ENCODE data around the gene RABGEF1. TPM values are rescaled to one million over a fixed set of nuclear protein-coding genes. Genes with fewer than 3 reads are reported as not detected.

Gene RABGEF1
- 27.3 TPM for total RNA-seq (2021; ENCODE audit: unreplicated experiment)
- 22.9 TPM for polyA plus RNA-seq (2012; ENCODE audit: insufficient read length)
- Bru-seq, nascent RNA, result percentile 80 among the genes with signal in this experiment
- percentile 92 among the genes with signal in this experiment for BruChase-seq, experiment 1, labeled RNA remaining after a 2-hour chase
- BruChase-seq, experiment 2, labeled RNA remaining after a 6-hour chase, result percentile 90 among the genes with signal in this experiment
- long read RNA-seq, full-length matches to known transcripts, result 26 of 70 reads
- long read RNA-seq, partial matches to known transcripts, result 5 of 70 reads
- long read RNA-seq, other reads (novel, unspliced or antisense), result 39 of 70 reads

- ATAC-seq, result peak; percentile 94
- ChIA-PET POLR2A (interaction anchor here (0.6 to 0.9 kb wide), 3 partner anchors 35 to 135 kb away, joined by 4 to 7 read pairs (median 4); no protein-coding TSS in a partner anchor), CTCF (no interaction called here)
- H3K9me3 ChIP-seq (ENCODE audit: control insufficient read depth, insufficient read depth, low read depth, low read length), result no peaks in the 10 kb centered on the region
- H3K27me3 ChIP-seq (ENCODE audit: control insufficient read depth, insufficient read depth, low read length), result no peaks in the 10 kb centered on the region
- intact Hi-C loops (cut with micrococcal nuclease; ENCODE audit: unreplicated experiment), result no loop called here
- H3K4me1 ChIP-seq (ENCODE audit: control insufficient read depth, insufficient read depth, low read length), result peaks cover 5% of the 10 kb centered on the region
- no TSS peak for BruUV-seq (replicated peaks)
- in situ Hi-C loops (cut with HindIII; ENCODE audit: low pct_unique_long_range_greater_than_20kb, low sequenced_read_pairs), result no loop called here
- H3K36me3 ChIP-seq (ENCODE audit: control insufficient read depth, insufficient read depth, low read length), result no peaks in the 10 kb centered on the region
- TF ChIP-seq CTCF (IDR thresholded peaks at IDR 0.05) (no peak), REST (IDR thresholded peaks at IDR 0.05; ENCODE audit: insufficient read depth in 1 of 2, low read depth in 2 of 2, low read length in 1 of 2) (no peak), TCF7L2 (IDR thresholded peaks at IDR 0.05; ENCODE audit: low read depth, low read length) (no peak), POLR2AphosphoS5 (IDR thresholded peaks at IDR 0.05; ENCODE audit: low read depth, low read length) (peak; percentile 95), SIN3A (IDR thresholded peaks at IDR 0.05; ENCODE audit: borderline replicate concordance, insufficient read depth, low read depth, low read length) (peak; percentile 62; the same call in 1 of the 2 replicates)
- H3K4me3 ChIP-seq (ENCODE audit: low read depth in 2 of 2, low read length in 2 of 2), result peak within 1 kb of the TSS; percentile 69 to 71
- DNase-seq (ENCODE audit: low read depth, low spot score), result peak; percentile 59
- peak within 1 kb of the TSS; percentile 90 for H3K27ac ChIP-seq (ENCODE audit: low read length)
These were observed at the start of gene RABGEF1 for GRCh38 chr7:66740302-66740979. Gene RABGEF1, plus strand, starts transcription at chr7:66740733. Its CDS starts 31,167 bp downstream, at chr7:66771900.

- ChIA-PET CTCF (no interaction called here), POLR2A (interaction anchor here (0.6 kb wide), 1 partner anchor 20 kb away, joined by 7 read pairs; no protein-coding TSS in a partner anchor)
- BruUV-seq (replicated peaks), result no TSS peak
- in situ Hi-C loops (cut with HindIII; ENCODE audit: low pct_unique_long_range_greater_than_20kb, low sequenced_read_pairs) (no loop called here), intact Hi-C loops (cut with micrococcal nuclease; ENCODE audit: unreplicated experiment) (no loop called here)
- no peaks in the 10 kb centered on the region for H3K4me1 ChIP-seq (ENCODE audit: control insufficient read depth, insufficient read depth, low read length)
- H3K9me3 ChIP-seq (ENCODE audit: control insufficient read depth, insufficient read depth, low read depth, low read length), result no peaks in the 10 kb centered on the region
- no peak overlapping the region for H3K4me3 ChIP-seq (ENCODE audit: low read depth in 2 of 2, low read length in 2 of 2)
- no peaks in the 10 kb centered on the region for H3K27me3 ChIP-seq (ENCODE audit: control insufficient read depth, insufficient read depth, low read length)
- no peaks in the 10 kb centered on the region for H3K36me3 ChIP-seq (ENCODE audit: control insufficient read depth, insufficient read depth, low read length)
- ATAC-seq (no peak), DNase-seq (ENCODE audit: low read depth, low spot score) (no peak)
- no peak for TF ChIP-seq REST (IDR thresholded peaks at IDR 0.05; ENCODE audit: insufficient read depth in 1 of 2, low read depth in 2 of 2, low read length in 1 of 2)
- no peak for TF ChIP-seq TCF7L2 (IDR thresholded peaks at IDR 0.05; ENCODE audit: low read depth, low read length)
- H3K27ac ChIP-seq (ENCODE audit: low read length), result no peak overlapping the region
These were observed 47.2 kb upstream of the RABGEF1 start for GRCh38 chr7:66693331-66693730.

Data from Panc1 (cell line).